Measurements from ENCODE around the gene MAST3. TPM values are rescaled to one million over a fixed set of nuclear protein-coding genes. Genes with fewer than 3 reads are reported as not detected.

The MAST3 gene
- total and polyA plus RNA-seq, 2 of the 8 experiments (the other 6 are each of a cell fraction or from before 2014, with no cell fraction given) = 3.4 to 9.0 TPM

DNA sequence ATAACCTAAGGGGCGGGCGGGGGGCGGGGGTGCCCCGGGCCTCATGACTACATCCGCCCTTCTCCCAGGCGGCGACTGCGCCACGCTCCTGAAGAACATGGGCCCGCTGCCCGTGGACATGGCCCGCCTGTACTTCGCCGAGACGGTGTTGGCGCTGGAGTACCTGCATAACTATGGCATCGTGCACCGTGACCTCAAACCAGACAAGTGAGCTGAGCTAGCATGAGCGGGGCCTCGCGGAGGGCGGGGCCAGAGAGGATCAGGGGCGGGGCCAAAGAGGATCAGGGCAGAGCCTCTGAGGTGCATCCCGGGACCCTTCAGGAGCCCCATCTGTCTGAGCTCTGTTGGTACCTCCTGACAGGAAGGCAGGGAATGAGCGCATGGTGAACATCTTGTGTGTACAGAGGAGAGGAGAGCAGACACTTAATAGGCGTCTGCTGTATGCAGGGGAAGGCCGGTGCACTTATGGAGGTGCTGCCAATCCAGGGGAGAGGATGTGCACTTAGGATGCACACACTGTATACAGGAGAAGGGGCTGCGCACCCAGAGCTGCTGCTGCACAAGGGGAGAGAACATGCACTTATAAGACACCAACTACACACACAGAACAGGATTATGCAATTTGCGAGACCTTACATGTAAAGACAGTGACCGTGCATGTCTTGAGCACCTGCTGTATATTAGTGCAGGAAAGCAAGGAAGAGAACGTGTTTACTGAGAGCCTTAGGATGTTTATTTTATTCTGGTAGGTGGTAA lies 34.4 kb downstream of the MAST3 start:
- no peak overlapping the region for H3K4ac ChIP-seq (replicated peaks; ENCODE audit: insufficient read length, low read depth, low read length)
- no peak overlapping the region for H2BK120ac ChIP-seq (replicated peaks; ENCODE audit: low read depth, low read length)
- no peak overlapping the region for H3K27ac ChIP-seq (ENCODE audit: low read depth, low read length)
- H3K4me3 ChIP-seq (ENCODE audit: extremely low read depth in 1 of 4, insufficient read depth in 2 of 4, low read depth in 3 of 4, low read length in 4 of 4) = no peak overlapping the region
- H3K4me1 ChIP-seq (replicated peaks in 1 of 4; ENCODE audit: control insufficient read depth in 3 of 4, insufficient read depth in 4 of 4, low read length in 3 of 4) = no peaks in the 10 kb centered on the region
- DNase-seq (ENCODE audit: low read depth in 1 of 2, low spot score in 2 of 2) (peak in 1 of 2 experiments; percentile 88), FAIRE-seq (no peak)
- H3K79me1 ChIP-seq (ENCODE audit: low read depth, low read length) = no peaks in the 10 kb centered on the region
- no peaks in the 10 kb centered on the region for H3K23me2 ChIP-seq (ENCODE audit: low read depth, low read length)
- H3K9ac ChIP-seq (replicated peaks in 1 of 4; ENCODE audit: extremely low read depth in 1 of 4, low read depth in 3 of 4, low read length in 3 of 4) = no peak overlapping the region
- no peak overlapping the region for H3K23ac ChIP-seq (ENCODE audit: insufficient read length)
- peaks cover 0 to 15% (median 8%) of the 10 kb centered on the region in 4 experiments; a peak in 6 of 8 replicates for H3K36me3 ChIP-seq (ENCODE audit: control insufficient read depth in 2 of 4, insufficient read depth in 4 of 4, low read length in 3 of 4)
- no peak overlapping the region for H2AFZ ChIP-seq (ENCODE audit: low read length)
- peaks cover 0 to 2% of the 10 kb centered on the region in 2 experiments for H4K20me1 ChIP-seq (replicated peaks in 1 of 2; ENCODE audit: control insufficient read depth in 1 of 2, insufficient read depth in 2 of 2, low read length in 2 of 2)
- H3K27me3 ChIP-seq (replicated peaks in 1 of 4; ENCODE audit: control insufficient read depth in 3 of 4, extremely low read depth in 1 of 4, insufficient read depth in 3 of 4, low read length in 3 of 4) = no peaks in the 10 kb centered on the region
- H3K79me2 ChIP-seq (ENCODE audit: control insufficient read depth in 1 of 2, insufficient read depth in 2 of 2, low read length in 2 of 2) = no peaks in the 10 kb centered on the region
- no peak overlapping the region for H4K91ac ChIP-seq (replicated peaks; ENCODE audit: insufficient read length, low read length)
- no peaks in the 10 kb centered on the region for H3K9me3 ChIP-seq (ENCODE audit: insufficient read depth in 2 of 2, low read depth in 1 of 2, low read length in 1 of 2)
- H4K5ac ChIP-seq (ENCODE audit: insufficient read length, low read depth, low read length) = no peak overlapping the region
- no peak overlapping the region for H2BK5ac ChIP-seq (ENCODE audit: low read depth, low read length)
- H2AK5ac ChIP-seq (ENCODE audit: low read depth, low read length) = no peak overlapping the region
- no peak overlapping the region for H2BK15ac ChIP-seq (ENCODE audit: low read length)
- 81% methylated on average over 17 of the region's 31 CpGs; no CpG with 5 or more reads in 1 of the 2 experiments for WGBS, 2 experiments (ENCODE audit: extremely low coverage in 1 of 2, insufficient coverage in 1 of 2, insufficient read length in 1 of 2, insufficient replicate concordance in 2 of 2, low coverage in 1 of 2, low lambda C conversion rate in 2 of 2, missing lambda C conversion rate in 1 of 2)
- no peak overlapping the region for H3K14ac ChIP-seq (ENCODE audit: insufficient read length)
- H3K56ac ChIP-seq (replicated peaks; ENCODE audit: insufficient read length, low read depth, low read length) = no peak overlapping the region
- no peak for TF ChIP-seq CHD1 (IDR thresholded peaks at IDR 0.05; ENCODE audit: low read depth, low read length)
- no peak for TF ChIP-seq KDM1A (IDR thresholded peaks at IDR 0.05; ENCODE audit: borderline replicate concordance, low read length)
- H2BK20ac ChIP-seq (ENCODE audit: low read length) = no peak overlapping the region
- no peak overlapping the region for H3K4me2 ChIP-seq (ENCODE audit: insufficient read depth in 1 of 2, low read depth in 2 of 2, low read length in 2 of 2)
- H2BK12ac ChIP-seq (ENCODE audit: low read depth, low read length) = no peak overlapping the region
- CTCF ChIA-PET (ENCODE audit: partially characterized antibody) = interaction anchor here (0.6 to 1.5 kb wide), 7 partner anchors 14 to 134 kb away, joined by 3 to 4 read pairs (median 3); no protein-coding TSS in a partner anchor
- H4K8ac ChIP-seq (ENCODE audit: extremely low read depth, insufficient read depth, low read length) = no peak overlapping the region
- POLR2A ChIA-PET (ENCODE audit: partially characterized antibody) = interaction anchor here (0.9 to 1.8 kb wide), 3 partner anchors 10 to 29 kb away, joined by 3 read pairs; no protein-coding TSS in a partner anchor
- no peak overlapping the region for H3K18ac ChIP-seq (ENCODE audit: extremely low read depth, low read length)

All from H1 (cell line).